GM06990 (cell line): ENCODE data around the gene PALLD.

Experiments
- DNase-seq: peaks from one replicate; pipeline ENCODE4 v3.0.0-alpha.2; 2011; ENCODE audit not compliant: insufficient read length; ENCODE audit errors: extremely low read depth
- H3K27me3 ChIP-seq: replicated peaks from 2 replicates; pipeline ENCODE4 v1.6.0; 2011; ENCODE audit warnings: low read length; ENCODE audit not compliant: control insufficient read depth, insufficient read depth
- H3K36me3 ChIP-seq: 2 replicates; pipeline ENCODE4 v1.5.1; 2011; ENCODE audit warnings: low read length; ENCODE audit not compliant: control insufficient read depth, insufficient read depth
- H3K4me3 ChIP-seq: replicated peaks from 2 replicates; pipeline ENCODE4 v1.5.1; 2011; ENCODE audit warnings: low read depth, mild to moderate bottlenecking, control low read depth, low read length
- TF ChIP-seq, protein P1 (sequence below): IDR thresholded peaks from 2 replicates; pipeline ENCODE4 v1.5.1; 2011; ENCODE audit warnings: low read length, control low read depth, mild to moderate bottlenecking, inconsistent platforms; ENCODE audit not compliant: insufficient read depth, poor library complexity, severe bottlenecking

Gene PALLD

DNA sequence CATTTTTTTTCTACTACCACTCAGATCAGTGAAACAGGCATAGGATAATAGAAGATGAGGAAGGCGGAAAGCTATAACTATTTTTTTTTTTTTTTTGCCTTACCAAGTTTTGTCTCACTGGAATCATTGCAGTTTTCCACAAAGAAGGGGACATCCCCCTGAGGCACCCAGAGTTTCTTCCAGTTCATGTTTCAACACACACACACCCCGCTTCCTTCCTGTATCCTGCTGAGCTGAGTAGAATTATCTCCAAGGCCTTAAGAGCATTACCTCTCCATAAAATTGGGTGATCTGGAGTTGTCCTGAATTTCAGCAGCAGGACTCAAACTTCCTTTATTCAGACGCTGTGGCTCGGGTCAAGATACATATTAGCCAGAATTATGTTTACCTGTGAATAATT lies 111.9 kb downstream of the PALLD start:
- no peak for DNase-seq
- Histone ChIP-seq H3K4me3 (no peak overlapping the region), H3K27me3 (no peaks in the 10 kb centered on the region; the same call in 1 of the 2 replicates), H3K36me3 (no peaks in the 10 kb centered on the region)
- TF ChIP-seq, protein P1, sequence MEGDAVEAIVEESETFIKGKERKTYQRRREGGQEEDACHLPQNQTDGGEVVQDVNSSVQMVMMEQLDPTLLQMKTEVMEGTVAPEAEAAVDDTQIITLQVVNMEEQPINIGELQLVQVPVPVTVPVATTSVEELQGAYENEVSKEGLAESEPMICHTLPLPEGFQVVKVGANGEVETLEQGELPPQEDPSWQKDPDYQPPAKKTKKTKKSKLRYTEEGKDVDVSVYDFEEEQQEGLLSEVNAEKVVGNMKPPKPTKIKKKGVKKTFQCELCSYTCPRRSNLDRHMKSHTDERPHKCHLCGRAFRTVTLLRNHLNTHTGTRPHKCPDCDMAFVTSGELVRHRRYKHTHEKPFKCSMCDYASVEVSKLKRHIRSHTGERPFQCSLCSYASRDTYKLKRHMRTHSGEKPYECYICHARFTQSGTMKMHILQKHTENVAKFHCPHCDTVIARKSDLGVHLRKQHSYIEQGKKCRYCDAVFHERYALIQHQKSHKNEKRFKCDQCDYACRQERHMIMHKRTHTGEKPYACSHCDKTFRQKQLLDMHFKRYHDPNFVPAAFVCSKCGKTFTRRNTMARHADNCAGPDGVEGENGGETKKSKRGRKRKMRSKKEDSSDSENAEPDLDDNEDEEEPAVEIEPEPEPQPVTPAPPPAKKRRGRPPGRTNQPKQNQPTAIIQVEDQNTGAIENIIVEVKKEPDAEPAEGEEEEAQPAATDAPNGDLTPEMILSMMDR = no peak

GRCh38 chr4:168609369-168609768 lies 112.5 kb downstream of the PALLD start:
- no peak for DNase-seq
- Histone ChIP-seq H3K4me3 (no peak overlapping the region), H3K27me3 (no peaks in the 10 kb centered on the region; the same call in 1 of the 2 replicates), H3K36me3 (no peaks in the 10 kb centered on the region)
- TF ChIP-seq, protein P1 = no peak

GRCh38 chr4:168610911-168611530 lies 114.2 kb downstream of the PALLD start:
- Histone ChIP-seq H3K4me3 (no peak overlapping the region), H3K36me3 (no peaks in the 10 kb centered on the region), H3K27me3 (no peaks in the 10 kb centered on the region; the same call in 1 of the 2 replicates)
- TF ChIP-seq, protein P1 = no peak
- DNase-seq = no peak

GRCh38 chr4:168612450-168613135 lies 115.7 kb downstream of the PALLD start:
- TF ChIP-seq, protein P1 = no peak
- no peak for DNase-seq
- no peak overlapping the region for H3K4me3 ChIP-seq
- H3K36me3 ChIP-seq = no peaks in the 10 kb centered on the region
- H3K27me3 ChIP-seq = no peaks in the 10 kb centered on the region; the same call in 1 of the 2 replicates

DNA sequence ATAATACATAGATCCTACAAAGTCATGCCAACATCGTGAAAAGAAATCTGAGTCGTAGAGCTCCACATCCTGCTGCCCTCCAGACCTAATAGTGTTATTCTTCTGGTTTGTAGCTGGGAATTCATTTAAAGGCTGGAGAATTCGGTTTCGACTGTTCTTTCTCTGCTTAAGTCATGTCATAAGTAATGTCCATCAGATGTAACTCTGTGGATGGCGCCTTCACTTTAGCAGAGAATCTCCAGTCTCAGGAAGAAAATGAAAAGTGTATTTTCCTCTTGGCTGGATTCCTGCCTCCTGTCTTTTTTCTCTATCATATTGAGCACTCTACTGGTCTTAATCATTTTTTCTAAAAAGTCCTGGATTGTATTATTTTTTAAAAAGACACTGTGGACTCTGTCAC lies 117.0 kb downstream of the PALLD start:
- no peak for DNase-seq

More for the DNA sequence above, 117.0 kb downstream of the PALLD start:
- no peaks in the 10 kb centered on the region for H3K36me3 ChIP-seq
- H3K27me3 ChIP-seq = no peaks in the 10 kb centered on the region; the same call in 1 of the 2 replicates
- TF ChIP-seq, protein P1 = no peak
- H3K4me3 ChIP-seq = no peak overlapping the region
